ENCODE results near the gene VRK3.

DNA sequence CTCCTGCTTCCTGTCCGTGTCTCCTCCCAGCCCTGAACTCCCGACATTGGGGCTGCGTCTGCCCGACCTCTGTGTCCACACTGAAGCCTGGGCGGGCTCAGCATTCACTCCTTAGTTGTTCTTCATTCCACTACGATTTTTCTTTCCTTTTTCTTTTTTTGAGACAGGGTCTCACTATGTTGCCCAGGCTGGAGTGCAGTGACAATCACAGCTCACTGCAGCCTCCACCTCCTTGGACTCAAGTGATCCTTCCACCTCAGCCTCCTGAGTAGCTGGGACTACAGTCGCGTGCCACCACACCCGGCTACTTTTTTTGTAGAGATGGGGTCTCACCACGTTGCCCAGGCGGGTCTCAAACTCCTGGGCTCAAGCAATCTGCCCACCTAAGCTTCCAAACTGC is 40.7 kb downstream of the VRK3 start:
- TF ChIP-seq, protein P1, sequence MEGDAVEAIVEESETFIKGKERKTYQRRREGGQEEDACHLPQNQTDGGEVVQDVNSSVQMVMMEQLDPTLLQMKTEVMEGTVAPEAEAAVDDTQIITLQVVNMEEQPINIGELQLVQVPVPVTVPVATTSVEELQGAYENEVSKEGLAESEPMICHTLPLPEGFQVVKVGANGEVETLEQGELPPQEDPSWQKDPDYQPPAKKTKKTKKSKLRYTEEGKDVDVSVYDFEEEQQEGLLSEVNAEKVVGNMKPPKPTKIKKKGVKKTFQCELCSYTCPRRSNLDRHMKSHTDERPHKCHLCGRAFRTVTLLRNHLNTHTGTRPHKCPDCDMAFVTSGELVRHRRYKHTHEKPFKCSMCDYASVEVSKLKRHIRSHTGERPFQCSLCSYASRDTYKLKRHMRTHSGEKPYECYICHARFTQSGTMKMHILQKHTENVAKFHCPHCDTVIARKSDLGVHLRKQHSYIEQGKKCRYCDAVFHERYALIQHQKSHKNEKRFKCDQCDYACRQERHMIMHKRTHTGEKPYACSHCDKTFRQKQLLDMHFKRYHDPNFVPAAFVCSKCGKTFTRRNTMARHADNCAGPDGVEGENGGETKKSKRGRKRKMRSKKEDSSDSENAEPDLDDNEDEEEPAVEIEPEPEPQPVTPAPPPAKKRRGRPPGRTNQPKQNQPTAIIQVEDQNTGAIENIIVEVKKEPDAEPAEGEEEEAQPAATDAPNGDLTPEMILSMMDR (IDR thresholded peaks at IDR 0.05; ENCODE audit: low read depth, low read length, missing input control) = no peak
- TF ChIP-seq, protein P2, sequence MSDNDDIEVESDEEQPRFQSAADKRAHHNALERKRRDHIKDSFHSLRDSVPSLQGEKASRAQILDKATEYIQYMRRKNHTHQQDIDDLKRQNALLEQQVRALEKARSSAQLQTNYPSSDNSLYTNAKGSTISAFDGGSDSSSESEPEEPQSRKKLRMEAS (IDR thresholded peaks at IDR 0.05) = no peak
- no peak for TF ChIP-seq JUND (IDR thresholded peaks at IDR 0.05)
- TF ChIP-seq, protein P3, sequence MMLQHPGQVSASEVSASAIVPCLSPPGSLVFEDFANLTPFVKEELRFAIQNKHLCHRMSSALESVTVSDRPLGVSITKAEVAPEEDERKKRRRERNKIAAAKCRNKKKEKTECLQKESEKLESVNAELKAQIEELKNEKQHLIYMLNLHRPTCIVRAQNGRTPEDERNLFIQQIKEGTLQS (IDR thresholded peaks at IDR 0.05) = no peak
- TF ChIP-seq, protein P4, sequence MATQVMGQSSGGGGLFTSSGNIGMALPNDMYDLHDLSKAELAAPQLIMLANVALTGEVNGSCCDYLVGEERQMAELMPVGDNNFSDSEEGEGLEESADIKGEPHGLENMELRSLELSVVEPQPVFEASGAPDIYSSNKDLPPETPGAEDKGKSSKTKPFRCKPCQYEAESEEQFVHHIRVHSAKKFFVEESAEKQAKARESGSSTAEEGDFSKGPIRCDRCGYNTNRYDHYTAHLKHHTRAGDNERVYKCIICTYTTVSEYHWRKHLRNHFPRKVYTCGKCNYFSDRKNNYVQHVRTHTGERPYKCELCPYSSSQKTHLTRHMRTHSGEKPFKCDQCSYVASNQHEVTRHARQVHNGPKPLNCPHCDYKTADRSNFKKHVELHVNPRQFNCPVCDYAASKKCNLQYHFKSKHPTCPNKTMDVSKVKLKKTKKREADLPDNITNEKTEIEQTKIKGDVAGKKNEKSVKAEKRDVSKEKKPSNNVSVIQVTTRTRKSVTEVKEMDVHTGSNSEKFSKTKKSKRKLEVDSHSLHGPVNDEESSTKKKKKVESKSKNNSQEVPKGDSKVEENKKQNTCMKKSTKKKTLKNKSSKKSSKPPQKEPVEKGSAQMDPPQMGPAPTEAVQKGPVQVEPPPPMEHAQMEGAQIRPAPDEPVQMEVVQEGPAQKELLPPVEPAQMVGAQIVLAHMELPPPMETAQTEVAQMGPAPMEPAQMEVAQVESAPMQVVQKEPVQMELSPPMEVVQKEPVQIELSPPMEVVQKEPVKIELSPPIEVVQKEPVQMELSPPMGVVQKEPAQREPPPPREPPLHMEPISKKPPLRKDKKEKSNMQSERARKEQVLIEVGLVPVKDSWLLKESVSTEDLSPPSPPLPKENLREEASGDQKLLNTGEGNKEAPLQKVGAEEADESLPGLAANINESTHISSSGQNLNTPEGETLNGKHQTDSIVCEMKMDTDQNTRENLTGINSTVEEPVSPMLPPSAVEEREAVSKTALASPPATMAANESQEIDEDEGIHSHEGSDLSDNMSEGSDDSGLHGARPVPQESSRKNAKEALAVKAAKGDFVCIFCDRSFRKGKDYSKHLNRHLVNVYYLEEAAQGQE (IDR thresholded peaks at IDR 0.05) = no peak

Data from liver (tissue), 3 donors.